GM18868 (cell line): ENCODE measurements around the gene CPM.

Experiments
- ATAC-seq: cut with Tn5 transposase; IDR thresholded peaks from one replicate; pipeline ENCODE4 v1.9.1; 2021; ENCODE audit warnings: mild to moderate bottlenecking, moderate library complexity; ENCODE audit not compliant: unreplicated experiment

The CPM gene

GRCh38 chr12:68908076-68908475 lies 24.9 kb downstream of the CPM start:
- no peak for ATAC-seq

GRCh38 chr12:68905733-68906132 lies 27.2 kb downstream of the CPM start:
- no peak for ATAC-seq

- peak; percentile 93 for ATAC-seq
Observed at GRCh38 chr12:68904351-68904962, 28.5 kb downstream of the CPM start.

DNA sequence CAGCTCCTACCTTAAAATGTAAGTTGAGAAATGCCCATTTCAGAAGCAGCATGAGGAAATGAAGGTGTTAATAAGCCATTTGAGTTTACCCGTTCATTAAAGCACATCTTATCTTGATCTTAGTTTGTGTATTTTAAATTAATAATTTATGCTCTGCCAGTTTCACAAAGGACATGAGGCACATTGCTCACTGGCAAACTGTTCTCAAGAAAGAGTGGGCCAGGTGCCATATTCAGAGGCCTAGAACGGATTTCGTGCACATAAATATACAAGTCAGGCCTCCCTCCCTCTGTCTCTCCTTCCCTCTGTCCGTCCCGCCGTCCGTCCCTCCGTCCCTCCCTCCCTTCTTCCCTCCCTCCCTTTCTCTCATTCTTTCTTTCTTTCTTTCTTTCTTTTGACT lies 29.5 kb downstream of the CPM start:
- no peak for ATAC-seq

DNA sequence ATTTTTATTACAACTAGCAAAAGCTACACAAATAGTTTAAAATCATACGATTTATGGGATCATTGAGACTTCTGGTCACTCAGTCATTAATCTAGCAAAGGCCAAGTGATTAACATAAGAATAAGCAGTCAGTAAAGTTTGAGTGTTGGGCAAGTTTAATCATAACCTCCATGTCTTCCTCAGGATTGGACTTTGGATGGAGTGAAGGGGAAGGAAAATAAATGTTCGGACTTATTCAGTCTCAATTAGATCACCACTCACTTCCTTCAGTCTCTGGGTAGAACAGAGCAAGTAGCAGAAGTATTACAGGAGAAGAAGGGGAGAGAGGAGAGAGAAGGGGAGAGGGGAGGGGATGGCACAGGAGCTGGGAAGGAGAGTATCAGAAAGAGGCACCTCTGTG lies 31.4 kb downstream of the CPM start:
- ATAC-seq, result no peak

- ATAC-seq, result no peak
Observed at GRCh38 chr12:68901145-68901544, 31.8 kb downstream of the CPM start.

GRCh38 chr12:68900241-68900640 lies 32.7 kb downstream of the CPM start:
- ATAC-seq, result no peak

DNA sequence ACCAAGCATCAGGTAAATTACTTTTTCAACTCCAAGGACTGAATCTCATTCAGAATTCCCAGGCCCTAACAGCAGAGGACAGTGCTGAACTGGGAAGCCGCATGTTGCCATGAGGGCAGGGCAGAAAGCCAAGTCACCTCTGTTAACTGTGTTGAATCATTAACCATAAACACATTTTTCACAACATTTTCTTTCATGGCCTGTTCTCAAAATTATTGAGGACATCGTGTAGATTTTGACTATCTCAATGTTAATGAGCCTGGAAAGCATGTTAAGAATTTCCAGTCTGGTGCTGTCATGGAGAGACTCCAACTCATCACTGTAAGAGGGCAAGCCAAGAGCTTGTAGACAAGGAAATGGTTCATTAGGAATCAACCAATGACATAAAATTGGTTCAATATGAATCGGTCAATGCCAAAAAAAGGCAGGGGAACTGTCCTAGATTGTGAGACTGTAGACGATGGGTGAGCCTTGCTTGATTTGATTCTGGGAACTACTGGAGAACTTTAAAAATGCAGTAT lies 33.7 kb downstream of the CPM start:
- no peak for ATAC-seq

- ATAC-seq, result no peak
Observed at GRCh38 chr12:68896881-68897540, 36.0 kb downstream of the CPM start.

DNA sequence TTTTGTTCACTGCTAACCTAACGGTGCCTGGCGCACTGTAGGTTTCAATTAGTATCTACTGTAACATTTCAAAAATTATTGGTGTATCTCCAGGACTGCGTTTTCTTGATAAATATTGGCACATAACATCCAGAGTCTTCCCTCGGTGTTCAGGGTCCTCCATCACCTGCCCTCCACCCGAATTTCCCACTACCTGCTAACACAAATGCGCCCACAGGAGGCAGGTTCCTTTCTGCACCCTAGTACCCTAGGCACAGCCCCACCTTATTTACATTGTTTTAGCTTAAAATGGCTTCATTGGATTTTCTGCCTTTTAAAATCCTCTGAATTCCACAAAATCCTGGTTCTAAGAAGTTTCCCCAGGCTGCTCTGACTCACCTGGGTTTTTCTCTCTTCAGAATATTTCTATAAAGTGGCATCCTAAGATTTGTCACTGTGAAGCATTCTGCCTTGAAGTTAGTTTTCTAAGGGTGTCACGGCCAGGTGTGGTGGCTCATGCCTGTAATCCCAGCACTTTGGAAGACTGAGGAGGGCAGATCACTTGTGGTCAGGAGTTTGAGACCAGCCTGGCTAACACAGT lies 38.6 kb downstream of the CPM start:
- ATAC-seq, result no peak

- no peak for ATAC-seq
Observed at GRCh38 chr12:68893741-68894140, 39.2 kb downstream of the CPM start.

DNA sequence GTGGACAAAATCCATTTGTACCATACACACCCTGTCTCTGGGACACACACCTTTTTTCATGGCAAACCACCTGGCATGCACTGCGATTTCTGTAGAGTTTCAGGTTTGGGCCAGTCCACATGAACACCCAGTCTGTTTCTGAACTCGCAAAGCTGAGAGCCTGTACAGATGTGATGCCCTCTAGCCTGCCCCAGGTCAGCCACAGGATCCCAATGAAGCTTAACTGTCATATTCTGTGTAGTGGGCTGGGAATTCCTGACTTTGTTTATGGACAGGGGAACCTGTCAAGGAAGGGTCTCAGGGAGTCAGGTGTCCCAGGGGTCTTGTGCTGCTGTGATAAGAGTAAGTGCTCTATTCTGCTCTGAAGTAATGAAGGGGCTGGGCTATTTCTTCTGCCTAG lies 39.8 kb downstream of the CPM start:
- no peak for ATAC-seq

GRCh38 chr12:68891141-68891540 lies 41.8 kb downstream of the CPM start:
- ATAC-seq, result no peak

- ATAC-seq, result no peak
Observed at GRCh38 chr12:68890701-68891113, 42.3 kb downstream of the CPM start.

DNA sequence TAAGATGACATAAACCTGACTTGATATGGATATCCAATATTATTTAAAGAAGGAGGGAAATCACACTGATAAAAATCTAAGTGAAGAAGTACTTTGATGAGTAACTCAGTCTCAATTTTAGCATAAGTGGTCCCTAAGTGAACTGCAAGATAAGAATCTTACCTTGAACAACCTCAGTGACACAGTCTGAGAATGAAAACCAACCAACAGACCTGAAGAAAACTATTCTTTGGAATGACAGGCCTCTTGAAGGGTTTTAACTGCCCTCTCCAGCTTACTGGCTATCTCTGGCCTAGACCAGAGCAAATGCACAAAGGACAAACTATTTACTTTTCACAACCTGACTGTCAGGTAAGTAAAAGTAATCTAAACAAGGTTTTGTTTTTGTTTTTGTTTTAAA lies 44.7 kb downstream of the CPM start:
- no peak for ATAC-seq

GRCh38 chr12:68887641-68888040 lies 45.3 kb downstream of the CPM start:
- no peak for ATAC-seq

DNA sequence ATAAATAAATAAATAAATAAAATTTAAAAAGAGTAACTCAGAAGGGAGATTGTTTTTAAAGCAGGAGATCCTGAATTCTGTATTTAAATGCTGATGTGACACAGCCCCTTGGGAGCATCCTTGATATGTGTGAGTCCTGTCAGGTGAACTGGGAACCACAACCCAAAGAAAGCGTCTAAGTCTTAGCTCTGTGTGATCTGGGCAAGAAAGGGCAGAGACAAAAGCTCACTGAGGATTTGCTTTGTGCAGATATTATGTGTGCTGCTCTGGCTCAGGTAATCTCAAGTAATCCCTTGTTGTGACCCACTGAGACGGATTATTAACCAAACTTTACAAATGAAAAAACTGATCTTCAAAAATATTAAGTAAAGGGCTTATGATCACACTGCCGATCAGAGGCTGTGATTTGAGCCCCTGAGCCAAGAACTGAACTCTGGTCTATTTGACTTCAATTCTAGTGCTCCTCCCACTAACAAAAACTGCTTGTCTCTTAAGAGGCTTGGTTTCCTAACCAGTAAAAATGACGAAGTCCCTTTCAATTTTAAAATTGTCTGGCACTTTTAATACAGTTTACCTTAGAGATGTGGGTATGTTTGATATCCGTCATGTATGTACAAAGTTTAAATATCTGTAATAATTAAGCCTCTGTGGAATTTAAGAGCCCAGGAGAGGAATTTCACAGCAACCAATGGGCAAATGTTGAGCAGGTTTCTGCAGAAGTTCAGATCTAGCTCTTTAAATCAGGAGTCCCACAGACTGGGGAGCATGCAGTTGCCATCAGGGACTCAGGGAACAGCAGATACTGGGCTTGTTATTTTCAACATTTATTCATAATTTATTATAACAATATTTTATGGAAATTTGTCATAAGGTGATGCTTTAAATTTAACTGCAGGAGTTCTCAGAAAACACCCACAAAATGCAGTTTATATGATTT lies 46.1 kb downstream of the CPM start:
- ATAC-seq, result no peak

GRCh38 chr12:68885381-68885780 lies 47.6 kb downstream of the CPM start:
- no peak for ATAC-seq

DNA sequence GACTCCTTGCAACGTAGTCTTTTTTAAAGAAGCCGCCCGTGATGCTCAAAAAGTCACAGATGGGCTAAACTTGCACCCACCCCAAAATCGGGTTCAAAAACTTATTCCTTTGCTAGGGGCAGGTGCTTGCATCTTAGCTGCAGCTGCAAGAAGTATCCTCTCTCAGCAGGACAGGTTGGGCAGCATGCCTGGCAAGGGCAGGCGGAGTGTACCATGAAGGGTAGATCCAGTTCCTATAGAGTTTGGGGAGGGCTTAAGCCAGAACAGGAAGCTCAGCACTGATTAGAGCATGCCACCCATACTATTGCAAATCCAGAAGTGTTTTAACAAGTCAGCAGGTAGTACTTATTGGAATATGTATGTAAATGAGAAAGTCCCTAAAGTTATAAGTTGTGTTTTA lies 48.7 kb downstream of the CPM start:
- no peak for ATAC-seq

DNA sequence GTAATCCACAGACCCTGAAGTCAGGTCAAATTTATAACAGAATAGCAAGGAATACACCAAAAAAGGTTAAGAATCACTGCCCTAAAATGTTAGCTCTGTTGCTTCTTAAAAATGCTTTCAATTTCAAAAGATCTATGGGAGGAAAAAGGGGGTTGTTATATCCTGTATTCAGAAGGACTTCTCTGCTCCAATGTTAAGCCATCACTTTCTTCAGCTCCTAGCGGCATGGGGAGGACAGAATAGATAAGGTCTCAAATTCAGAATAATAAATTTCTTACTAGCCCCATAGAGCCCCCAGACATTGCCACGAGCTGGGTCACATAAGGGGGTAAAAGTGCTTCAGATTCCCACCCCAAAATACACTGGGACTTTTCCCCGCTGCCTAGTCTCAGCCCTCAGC lies 49.8 kb downstream of the CPM start:
- ATAC-seq, result no peak

GRCh38 chr12:68882251-68882964 lies 50.6 kb downstream of the CPM start:
- ATAC-seq, result no peak
